HCT116 (cell line): ENCODE measurements around the gene C4A. TPM values are rescaled to one million over a fixed set of nuclear protein-coding genes. Genes with fewer than 3 reads are reported as not detected.

Source experiments
- ATAC-seq: fragments of 200-7000 bp; cut with Tn5 transposase; 2 replicates; pipeline ENCODE4 v1.9.1; 2020; ENCODE audit warnings: mild to moderate bottlenecking, moderate library complexity
- BruUV-seq: library from RNA; stranded (reverse); fragments of 400-500 nt; replicated peaks from 2 replicates; lab custom pipeline; 2021; lab: Mats Ljungman, UMichigan
- CTCF ChIA-PET: fragments of 300-600 bp; sonication (Branson Sonifier 250); formaldehyde crosslinking; loops from one replicate; lab custom pipeline; 2021; ENCODE audit warnings: antibody characterized with exemption; lab: Charles Lee
- POLR2A ChIA-PET: fragments of 300-600, 350-600 bp; sonication (Branson Sonifier 250); formaldehyde crosslinking; loops from one replicate; lab custom pipeline; 2021; ENCODE audit warnings: antibody characterized with exemption; lab: Charles Lee
- RAD21 ChIA-PET, 2 experiments: fragments of 300-600 bp; sonication (Branson Sonifier 250); formaldehyde crosslinking; loops; one replicate each; lab custom pipeline; 2023; ENCODE audit warnings: low total read pairs in 2 of 2; ENCODE audit not compliant: uncharacterized antibody in 2 of 2, unreplicated experiment in 2 of 2, low non-redundant PET in 1 of 2; lab: Charles Lee
- DNase-seq: peaks from one replicate; pipeline ENCODE4 v3.0.0-alpha.2; 2010; ENCODE audit warnings: low read depth, low spot score
- H2AFZ ChIP-seq: fragments of 200-600 bp; shearing (Covaris generic), sonication (generic); 2 replicates; pipeline ENCODE4 v1.6.1; 2017; ENCODE audit warnings: low read depth, mixed run types, mixed read lengths, antibody characterized with exemption, low read length; ENCODE audit not compliant: poor library complexity, severe bottlenecking
- H3K27ac ChIP-seq: 2 replicates; pipeline ENCODE4 v1.5.1; 2012; ENCODE audit warnings: low read depth, low read length
- H3K27me3 ChIP-seq: fragments of 200-600 bp; sonication (generic); 2 replicates; pipeline ENCODE4 v1.6.1; 2016; ENCODE audit warnings: mixed run types, low read length, mixed read lengths; ENCODE audit not compliant: insufficient read depth
- H3K36me3 ChIP-seq, 2 experiments: fragments of 200-500 bp in 1 of 2; fragments of 200-600 bp in 1 of 2; sonication (Bioruptor generic) in 1 of 2; sonication (generic) in 1 of 2; 2 replicates each; pipeline versions ENCODE4 v1.5.1 to v1.6.1; 2014 to 2016; ENCODE audit warnings: low read length in 2 of 2, inconsistent platforms in 1 of 2, mixed read lengths in 1 of 2, mixed run types in 1 of 2; ENCODE audit not compliant: insufficient read depth in 2 of 2, control insufficient read depth in 1 of 2
- H3K4me1 ChIP-seq, 2 experiments: fragments of 200-600 bp in 1 of 2; sonication (generic) in 1 of 2; 2 replicates each; pipeline versions ENCODE4 v1.5.1 to v1.6.1; 2012 to 2017; ENCODE audit warnings: low read length in 2 of 2, inconsistent platforms in 1 of 2, mild to moderate bottlenecking in 1 of 2, mixed read lengths in 1 of 2, mixed run types in 1 of 2, moderate library complexity in 1 of 2; ENCODE audit not compliant: insufficient read depth in 2 of 2, control insufficient read depth in 1 of 2
- H3K4me2 ChIP-seq: fragments of 200-600 bp; sonication (generic); 2 replicates; pipeline ENCODE4 v1.6.1; 2017; ENCODE audit warnings: mixed run types, low read length, mixed read lengths
- H3K4me3 ChIP-seq, 2 experiments: fragments of 200-600 bp in 1 of 2; sonication (generic) in 1 of 2; replicated peaks in 1 of 2; 2 replicates each; pipeline ENCODE4 v1.5.1; 2011 to 2016; ENCODE audit warnings: low read length in 2 of 2, control low read depth in 1 of 2, low read depth in 1 of 2, mild to moderate bottlenecking in 1 of 2, mixed read lengths in 1 of 2, mixed run types in 1 of 2
- H3K79me2 ChIP-seq: fragments of 200-600 bp; sonication (generic); 2 replicates; pipeline ENCODE4 v1.6.1; 2017; ENCODE audit warnings: mild to moderate bottlenecking, mixed run types, low read length, moderate library complexity, mixed read lengths; ENCODE audit not compliant: insufficient read depth
- H3K9ac ChIP-seq: fragments of 200-600 bp; sonication (generic); 2 replicates; pipeline ENCODE4 v1.6.1; 2016; ENCODE audit warnings: low read length, mixed read lengths
- H3K9me2 ChIP-seq: fragments of 200-600 bp; sonication (generic), shearing (Covaris generic); 2 replicates; pipeline ENCODE4 v1.6.1; 2017; ENCODE audit warnings: mixed run types, mild to moderate bottlenecking, moderate library complexity; ENCODE audit not compliant: insufficient read depth
- H3K9me3 ChIP-seq, 2 experiments: fragments of 200-500 bp in 1 of 2; fragments of 200-600 bp in 1 of 2; sonication (Bioruptor generic) in 1 of 2; sonication (generic) in 1 of 2; 2 replicates each; pipeline ENCODE4 v1.6.1; 2014 to 2017; ENCODE audit warnings: low read length in 2 of 2, mixed read lengths in 2 of 2, inconsistent platforms in 1 of 2, low read depth in 1 of 2, mild to moderate bottlenecking in 1 of 2, mixed run types in 1 of 2, moderate library complexity in 1 of 2; ENCODE audit not compliant: control insufficient read depth in 1 of 2, insufficient read depth in 1 of 2
- H4K20me1 ChIP-seq: fragments of 200-600 bp; sonication (generic), shearing (Covaris generic); 2 replicates; pipeline ENCODE4 v1.6.1; 2017; ENCODE audit warnings: mixed run types, mild to moderate bottlenecking, moderate library complexity; ENCODE audit not compliant: insufficient read depth
- ATF3 ChIP-seq: IDR thresholded peaks from 2 replicates; pipeline ENCODE4 v1.6.1; 2012
- CBX3 ChIP-seq: IDR thresholded peaks from 2 replicates; pipeline ENCODE4 v1.6.1; 2012; ENCODE audit warnings: low read depth
- EZH2phosphoT487 ChIP-seq: fragments of 200-600 bp; IDR thresholded peaks from 2 replicates; pipeline ENCODE4 v1.6.1; 2018; ENCODE audit warnings: antibody characterized with exemption, borderline replicate concordance
- POLR2AphosphoS5 ChIP-seq: IDR thresholded peaks from 2 replicates; pipeline ENCODE4 v1.6.1; 2011; ENCODE audit warnings: mild to moderate bottlenecking, low read depth, low read length, moderate library complexity
- RAD21 ChIP-seq: IDR thresholded peaks from 2 replicates; pipeline ENCODE4 v1.6.1; 2012; ENCODE audit warnings: low read depth, mild to moderate bottlenecking
- REST ChIP-seq: IDR thresholded peaks from 2 replicates; pipeline ENCODE4 v1.6.1; 2012; ENCODE audit warnings: low read depth
- ZFX ChIP-seq: fragments of 450-650 bp; IDR thresholded peaks from 2 replicates; pipeline ENCODE4 v1.6.1; 2017
- ZNF274 ChIP-seq: fragments of 200-500 bp; sonication (Bioruptor generic); IDR thresholded peaks from 2 replicates; pipeline ENCODE4 v1.6.1; 2014; ENCODE audit warnings: mild to moderate bottlenecking, low read depth, low read length, inconsistent platforms
- intact Hi-C: fragments of 100-400 bp; cut with micrococcal nuclease; formaldehyde crosslinking; loops from 2 replicates; pipeline ENCODE4 v1.10.0; 2022
- total RNA-seq: library from RNA; stranded (reverse); gene quantifications from one replicate; pipeline ENCODE4 v1.2.1, GENCODE V29; 2021; ENCODE audit not compliant: unreplicated experiment

Gene C4A
- total RNA-seq, 1 experiment from 2014 or later = 5.1 TPM

GRCh38 chr6:31969712-31970603 lies 11.9 kb upstream of the C4A start:
- ChIA-PET POLR2A (interaction anchor here (2.4 kb wide), 1 partner anchor 11 kb away, joined by 9 read pairs; the partner anchor contains the start of genes NELFE and SKIC2), RAD21 (no interaction called here), CTCF (no interaction called here)
- no TSS peak for BruUV-seq
- Histone ChIP-seq H2AFZ (no peak overlapping the region), H3K9ac (no peak overlapping the region), H3K27me3 (no peaks in the 10 kb centered on the region), H4K20me1 (no peaks in the 10 kb centered on the region), H3K4me3 (no peak overlapping the region), H3K4me2 (peak overlapping the region; percentile 98), H3K27ac (no peak overlapping the region), H3K4me1 (peaks cover 7 to 25% of the 10 kb centered on the region in 2 experiments; a peak in 3 of 4 replicates), H3K9me3 (no peaks in the 10 kb centered on the region), H3K9me2 (no peaks in the 10 kb centered on the region), H3K36me3 (peaks cover 16 to 31% of the 10 kb centered on the region in 2 experiments; a peak in 3 of 4 replicates), H3K79me2 (peaks cover 34% of the 10 kb centered on the region)
- intact Hi-C loops = no loop called here
- DNase-seq = no peak
- no peak for ATAC-seq
- 0 out of 2 replicates have a peak, but pooled peaks have one; percentile 23 for TF ChIP-seq POLR2AphosphoS5
- no peak for TF ChIP-seq ZFX
- TF ChIP-seq ZNF274 = no peak
- no peak for TF ChIP-seq CBX3
- TF ChIP-seq ATF3 = no peak
- TF ChIP-seq RAD21 = no peak
- no peak for TF ChIP-seq EZH2phosphoT487
- TF ChIP-seq REST = no peak
